ENCODE measurements around the gene WFDC5.

GRCh38 chr20:45153147-45153546 lies 38.2 kb upstream of the WFDC5 start:
- TF ChIP-seq CTCF (IDR thresholded peaks at IDR 0.05) (no peak), POLR2A (IDR thresholded peaks at IDR 0.05) (no peak), POLR2AphosphoS5 (IDR thresholded peaks at IDR 0.05) (no peak), EP300 (IDR thresholded peaks at IDR 0.05) (no peak)

All from gastroesophageal sphincter (tissue), 3 donors.